NCI-H2107 (cell line): ENCODE measurements around the gene LPIN2.
"Not testable (repeated sequence)": the region's sequence is repeated elsewhere in the genome, so short reads cannot be mapped to it uniquely, and the experiment has no call there.

Experiments
- DNase-seq: peaks from one replicate; lab custom pipeline; 2025; lab: John Stamatoyannopoulos, UW

The LPIN2 gene

DNA sequence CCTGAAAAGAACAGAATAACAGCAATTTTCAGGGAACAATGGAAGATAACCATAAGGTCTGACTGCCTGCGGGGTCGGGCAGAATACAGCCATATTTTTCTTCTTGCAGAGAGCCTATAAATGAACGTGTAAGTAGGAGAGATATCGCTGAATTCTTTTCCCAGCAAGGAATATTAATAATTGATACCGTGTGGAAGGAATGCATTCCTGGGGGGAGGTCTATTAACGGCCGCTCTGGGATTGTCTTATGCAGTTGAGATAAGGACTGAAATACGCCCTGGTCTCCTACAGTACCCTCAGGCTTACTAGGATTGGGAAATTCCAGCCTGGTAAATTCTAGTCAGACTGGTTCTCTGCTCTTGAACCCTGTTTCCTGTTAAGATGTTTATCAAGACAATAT, 9.2 kb downstream of the LPIN2 start:
- not testable (repeated sequence) for DNase-seq

DNA sequence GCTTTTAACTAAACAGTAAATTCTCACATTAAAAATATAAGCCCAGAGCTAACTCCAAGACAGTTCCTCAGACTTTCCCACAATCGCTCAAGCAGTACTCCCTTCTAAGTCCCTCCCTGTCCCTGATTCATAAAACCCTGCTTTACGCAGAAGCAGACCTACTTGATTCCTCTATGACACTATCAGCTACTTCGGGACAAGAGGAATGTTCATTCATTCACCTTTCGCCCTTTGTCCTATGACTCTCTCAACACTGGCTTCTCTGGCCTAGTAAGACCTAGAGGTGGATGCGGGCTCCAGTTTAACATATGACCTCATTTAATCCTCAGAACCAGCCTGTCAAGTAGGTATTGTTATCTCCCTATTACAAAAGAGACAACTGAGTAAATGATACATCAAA, 10.2 kb downstream of the LPIN2 start:
- DNase-seq, result no peak

GRCh38 chr18:2998644-2999043, 14.3 kb downstream of the LPIN2 start:
- no peak for DNase-seq

DNA sequence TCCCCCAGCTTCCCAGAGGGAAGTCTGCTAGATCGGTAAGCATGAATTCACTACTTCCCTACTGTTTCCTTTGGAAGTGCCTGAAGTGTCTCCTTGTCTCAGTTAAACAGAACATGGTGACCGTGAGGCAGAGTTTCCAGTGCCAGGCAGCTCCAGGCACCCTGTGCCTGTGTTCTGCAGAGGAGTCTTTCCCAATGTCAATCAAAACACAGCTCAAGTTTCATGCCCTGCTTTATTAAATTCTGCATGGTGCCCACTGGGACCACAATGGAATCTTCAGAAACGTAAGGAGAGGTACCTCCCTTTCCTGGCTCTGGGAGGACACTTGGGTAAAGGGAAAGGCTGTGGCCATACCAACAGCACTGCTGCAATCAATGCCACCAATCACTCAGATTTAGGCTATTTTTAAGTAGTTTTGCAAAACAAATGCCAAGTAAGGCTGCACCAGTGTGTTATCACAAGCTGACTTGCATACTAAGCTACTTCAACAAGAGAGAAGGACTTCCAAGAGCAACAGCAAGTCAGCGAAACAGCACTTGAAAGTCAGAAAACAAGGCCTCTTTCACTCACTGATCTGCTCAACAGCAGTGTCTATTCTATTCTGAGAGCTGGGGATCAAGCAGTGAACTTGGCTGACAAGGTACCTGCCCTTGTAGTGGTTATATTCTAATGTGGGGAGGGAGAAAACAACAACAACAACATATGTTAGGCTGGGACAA, 14.9 kb downstream of the LPIN2 start:
- no peak for DNase-seq

GRCh38 chr18:2997429-2997828, 15.5 kb downstream of the LPIN2 start:
- DNase-seq, result no peak

DNA sequence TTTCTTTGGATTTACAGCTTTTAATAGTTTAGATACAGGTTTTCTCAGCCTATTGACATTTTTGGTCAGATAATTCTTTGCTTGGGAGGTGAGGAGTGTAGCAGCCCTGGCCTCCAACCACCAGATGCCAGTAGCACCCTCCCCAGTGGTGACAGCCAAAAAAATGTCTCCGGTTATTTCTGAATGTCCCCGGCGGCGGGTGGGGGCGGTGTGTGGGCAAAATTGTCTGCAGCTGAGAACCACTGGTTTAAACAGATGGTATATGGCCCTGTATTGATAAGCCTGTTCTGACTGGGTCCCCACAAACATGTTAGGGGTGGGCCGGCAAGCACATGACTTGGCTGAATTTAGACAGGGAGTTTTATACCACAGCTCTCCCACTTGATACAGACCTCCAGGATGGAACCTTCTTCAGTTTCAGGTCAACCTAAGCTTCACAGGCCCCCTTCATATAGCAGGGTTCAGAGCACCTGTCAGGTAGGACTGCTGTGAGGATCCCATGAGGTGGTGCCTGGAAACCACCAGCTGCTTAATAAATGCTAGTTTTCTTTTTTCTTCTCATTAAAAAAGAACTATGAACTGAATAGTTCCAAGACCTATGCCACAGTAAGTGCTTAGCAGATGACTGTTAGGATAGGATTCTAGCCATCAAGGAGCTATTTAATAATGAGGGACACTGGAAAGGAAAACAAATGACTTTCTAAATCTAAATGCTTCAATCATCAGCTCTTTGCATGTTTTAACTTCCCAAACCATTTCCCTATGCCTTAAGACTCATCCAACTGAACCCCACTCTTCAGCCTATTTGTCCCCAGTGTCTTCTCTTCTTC, 18.1 kb downstream of the LPIN2 start:
- no peak for DNase-seq

GRCh38 chr18:2994020-2994589, 18.8 kb downstream of the LPIN2 start:
- no peak for DNase-seq

DNA sequence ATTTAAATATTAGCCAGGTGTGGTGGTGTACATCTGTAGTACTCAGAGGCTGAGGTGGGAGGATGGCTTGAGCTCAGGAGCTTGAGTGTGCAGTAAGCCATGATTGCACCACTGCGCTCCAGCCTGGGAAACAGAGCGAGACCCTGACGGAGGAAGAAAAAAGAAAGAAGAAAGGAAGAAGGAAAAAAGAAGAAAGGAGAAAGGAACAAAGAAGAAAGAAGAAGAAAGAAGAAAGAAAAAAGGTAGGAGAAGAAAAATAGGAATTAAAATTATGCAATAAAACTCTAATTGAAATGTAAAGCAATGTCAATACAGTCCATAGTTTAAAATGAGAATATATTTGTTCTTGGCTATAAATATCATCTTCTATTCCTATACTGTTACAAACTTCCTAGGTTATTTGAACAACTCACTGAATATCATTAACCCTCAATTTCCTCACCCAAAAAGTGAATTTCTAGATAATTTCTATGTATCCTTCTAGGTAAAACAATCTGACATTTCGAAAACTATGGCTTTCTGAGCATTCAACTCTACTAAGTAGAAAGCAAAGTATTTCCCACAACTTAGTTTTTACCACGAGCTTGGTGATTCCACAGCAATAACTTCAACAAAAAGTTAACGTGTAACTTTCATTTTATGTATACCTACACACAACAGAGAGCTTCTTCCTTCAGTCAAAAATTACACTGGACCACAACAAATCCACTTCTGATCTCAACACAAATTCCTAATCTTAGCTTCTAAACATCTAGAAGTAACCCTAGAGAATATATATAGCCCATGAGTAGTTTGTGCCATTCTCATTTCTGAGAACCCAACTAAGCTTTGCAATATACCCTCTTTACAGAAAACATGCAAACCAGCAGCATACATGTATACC, 19.7 kb downstream of the LPIN2 start:
- DNase-seq, result no peak

GRCh38 chr18:2990956-2991640, 21.8 kb downstream of the LPIN2 start:
- DNase-seq, result no peak

DNA sequence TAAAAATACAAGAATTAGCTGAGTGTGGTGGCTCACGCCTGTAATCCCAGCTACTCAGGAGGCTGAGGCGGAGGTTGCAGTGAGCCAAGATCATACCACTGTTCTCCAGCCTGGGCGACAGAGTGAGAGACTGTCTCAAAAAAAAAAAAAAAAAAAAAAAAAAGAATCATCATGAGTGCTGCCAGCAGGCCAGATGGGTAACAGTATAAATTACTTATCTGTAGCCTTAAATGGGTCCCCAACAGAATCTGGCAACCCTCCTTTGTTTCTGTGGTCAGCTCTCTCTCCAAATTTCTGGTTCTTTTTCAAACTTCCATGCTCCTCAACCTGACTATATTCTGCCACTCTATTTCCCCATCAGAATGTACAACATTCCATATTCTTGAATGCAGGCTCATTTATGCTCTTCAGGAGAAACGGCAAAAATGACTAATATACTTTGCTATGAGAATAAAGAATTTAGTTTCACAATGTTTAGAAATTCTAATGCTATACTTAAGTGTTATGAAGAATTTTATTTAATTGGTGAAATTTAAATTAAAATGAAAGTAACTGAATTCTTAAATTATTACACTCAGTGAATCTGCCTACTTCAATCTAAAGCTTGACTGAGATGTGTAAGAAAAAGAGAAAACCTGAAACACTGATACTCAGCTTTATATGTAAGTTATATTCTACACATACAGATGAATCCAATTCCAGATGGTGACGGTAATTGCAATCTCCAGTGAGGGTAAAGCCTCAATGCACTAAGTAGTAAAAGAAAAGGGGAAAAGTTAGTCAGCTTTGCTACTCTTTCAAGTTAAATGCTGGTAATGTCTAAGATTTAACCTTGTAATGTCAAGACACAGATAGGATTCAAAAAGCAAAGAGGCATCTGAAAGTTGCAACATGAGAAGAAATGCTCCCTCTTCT, 24.8 kb downstream of the LPIN2 start:
- DNase-seq, result no peak

DNA sequence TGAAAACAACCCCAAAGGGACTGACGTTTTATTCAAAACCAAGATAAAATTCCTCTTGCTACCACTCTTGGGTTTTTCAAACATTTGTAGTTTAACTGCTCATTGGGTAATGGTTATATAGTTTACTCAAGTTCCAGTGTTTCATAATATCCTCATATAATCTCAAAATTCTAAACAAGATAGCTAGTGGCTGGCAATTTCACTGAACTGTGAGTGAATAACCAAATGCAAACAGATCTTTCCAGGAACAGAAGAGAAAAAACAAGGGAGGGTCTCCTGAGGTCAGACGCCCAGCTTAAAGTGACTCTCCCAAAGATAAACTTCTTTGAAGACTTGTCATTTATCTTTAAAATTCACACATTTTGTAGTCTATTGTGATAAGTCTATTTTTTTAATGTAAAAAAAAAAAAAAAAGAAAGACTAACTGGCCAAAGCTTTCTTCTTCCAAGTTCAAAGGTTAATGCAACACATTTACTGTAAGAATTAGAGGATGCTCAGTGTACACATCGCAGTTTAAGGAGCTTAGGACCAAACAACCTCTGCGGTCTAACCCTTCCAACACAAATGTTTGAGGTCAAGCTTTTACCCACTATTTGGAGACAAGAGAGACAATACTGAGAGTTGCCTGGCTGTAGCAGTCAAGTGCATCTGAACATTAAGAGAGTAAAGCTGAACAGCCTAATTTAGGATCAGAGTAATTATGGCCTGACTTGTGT, 26.6 kb downstream of the LPIN2 start:
- no peak for DNase-seq

GRCh38 chr18:2985628-2986027, 27.3 kb downstream of the LPIN2 start:
- no peak for DNase-seq

- no peak for DNase-seq
Observed at GRCh38 chr18:2984703-2985261, 28.2 kb downstream of the LPIN2 start.

DNA sequence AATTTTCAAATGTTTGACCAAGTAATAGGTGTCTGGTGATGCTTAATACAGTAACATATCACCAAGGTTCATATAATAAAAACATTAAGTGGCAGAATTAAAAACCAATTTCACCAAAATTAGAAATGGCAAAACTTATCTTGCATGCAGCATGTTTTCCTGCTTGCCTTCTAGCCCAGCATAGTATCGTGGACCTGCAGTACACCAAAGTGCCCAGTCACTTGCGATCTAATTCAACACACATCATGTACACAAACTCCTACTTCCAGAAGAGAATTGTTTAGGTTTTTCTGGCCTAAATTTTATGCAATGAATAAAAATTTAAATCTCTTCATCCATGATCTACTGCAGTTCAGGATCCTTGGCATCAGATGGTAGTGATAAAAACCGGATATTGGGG, 28.9 kb downstream of the LPIN2 start:
- no peak for DNase-seq

GRCh38 chr18:2983296-2983695, 29.6 kb downstream of the LPIN2 start:
- DNase-seq, result no peak

GRCh38 chr18:2982452-2983269, 30.3 kb downstream of the LPIN2 start:
- no peak for DNase-seq

DNA sequence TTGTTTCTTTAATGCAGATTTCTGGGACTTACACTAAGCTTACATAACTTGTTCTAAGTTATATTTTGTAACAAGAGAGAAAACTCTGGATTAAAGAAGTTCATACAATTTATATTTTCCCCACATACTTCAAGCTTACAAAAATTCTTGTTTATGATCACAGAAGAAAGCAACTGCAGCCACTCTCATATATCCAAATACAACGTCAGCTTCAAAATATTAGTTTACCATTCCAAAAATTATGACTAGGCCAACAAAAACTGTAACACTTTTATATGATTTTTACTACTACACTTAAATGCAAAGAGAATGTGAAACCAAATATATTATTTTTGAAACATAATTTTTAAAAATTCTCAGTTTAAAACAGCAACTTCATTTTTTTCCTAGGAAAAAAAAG, 30.9 kb downstream of the LPIN2 start:
- DNase-seq, result no peak

DNA sequence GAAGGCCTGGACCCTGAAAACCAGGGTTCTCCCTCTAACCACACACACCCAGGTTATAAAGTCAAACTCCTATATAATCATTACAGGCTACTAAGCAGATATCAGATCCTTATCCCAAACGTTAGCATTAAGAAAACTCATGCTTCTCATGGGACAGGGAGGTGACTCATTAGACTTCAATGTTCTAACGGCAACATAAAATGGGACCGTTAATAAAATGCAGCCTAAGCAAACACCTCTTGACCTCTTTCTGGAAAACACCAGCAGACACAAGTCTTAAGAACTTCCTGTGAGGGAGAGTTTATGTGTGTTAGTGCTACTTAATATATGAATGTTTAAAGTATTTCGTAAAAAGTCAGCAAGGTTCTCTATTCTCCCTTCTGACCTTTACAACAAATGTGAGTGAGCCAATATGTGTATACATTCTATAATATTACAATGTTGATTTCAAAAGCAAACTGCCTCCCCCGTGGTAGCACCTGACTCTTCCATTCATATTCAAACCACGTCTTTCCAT, 31.7 kb downstream of the LPIN2 start:
- DNase-seq, result no peak
